Measurements from ENCODE around the gene TPRN.

The TPRN gene

GRCh38 chr9:137206602-137207001 is 6.1 kb upstream of the TPRN start:
- no peak for DNase-seq

GRCh38 chr9:137205126-137206069 is 4.9 kb upstream of the TPRN start, which contains the start of the genes NDOR1 and TMEM203:
TSS of gene NDOR1 (plus strand) at chr9:137205700. CDS start at chr9:137205778, 78 bp downstream.
TSS of gene TMEM203 (minus strand) at chr9:137205648. CDS start at chr9:137205414, 234 bp downstream.
- peak; percentile 94 for DNase-seq

GRCh38 chr9:137204731-137205125 is 4.2 kb upstream of the TPRN start:
- DNase-seq: no peak

GRCh38 chr9:137202966-137203365 is 2.4 kb upstream of the TPRN start:
- no peak for DNase-seq

- no peak for DNase-seq
Measured at GRCh38 chr9:137201205-137201868, 796 bp upstream of the TPRN start.

- no peak for DNase-seq
Measured at GRCh38 chr9:137199411-137200121, 975 bp downstream of the TPRN start.

- no peak for DNase-seq
Measured at GRCh38 chr9:137198902-137199283, 1.6 kb downstream of the TPRN start.

GRCh38 chr9:137198051-137198901 is 2.3 kb downstream of the TPRN start:
- no peak for DNase-seq

GRCh38 chr9:137195525-137196220 is 4.9 kb downstream of the TPRN start:
- DNase-seq: no peak

- no peak for DNase-seq
Measured at GRCh38 chr9:137194909-137195308, 5.6 kb downstream of the TPRN start.

- DNase-seq: no peak
Measured at GRCh38 chr9:137194388-137194787, 6.2 kb downstream of the TPRN start.

GRCh38 chr9:137193771-137194170 is 6.8 kb downstream of the TPRN start:
- DNase-seq: no peak

- no peak for DNase-seq
Measured at GRCh38 chr9:137192859-137193258, 7.7 kb downstream of the TPRN start.

GRCh38 chr9:137192448-137192780 is 8.1 kb downstream of the TPRN start:
- no peak for DNase-seq

- no peak for DNase-seq
Measured at GRCh38 chr9:137191691-137192447, 8.7 kb downstream of the TPRN start.

GRCh38 chr9:137191245-137191644 is 9.3 kb downstream of the TPRN start:
- no peak for DNase-seq

GRCh38 chr9:137190315-137190856 is 10.2 kb downstream of the TPRN start:
- no peak for DNase-seq

GRCh38 chr9:137189297-137190295 is 10.9 kb downstream of the TPRN start:
- no peak for DNase-seq

Measured in activated CD8-positive, alpha-beta memory T cell treated with anti-CD3 and anti-CD28 coated beads, Interleukin-2, amount 50 U/mL, for 4 hours (primary cell).